Measurements from ENCODE around the gene LCNL1. TPM values are rescaled to one million over a fixed set of nuclear protein-coding genes. Genes with fewer than 3 reads are reported as not detected.

Gene LCNL1
- total and polyA plus RNA-seq, 2 of the 13 experiments (the other 11 are each of a cell fraction or from before 2014, with no cell fraction given), result not detected

- TF ChIP-seq ZNF12 (CRISPR knock-in tag; IDR thresholded peaks at IDR 0.05), result peak; percentile 35; the same call in 1 of the 2 replicates
- TF ChIP-seq SAP130 (CRISPR knock-in tag; IDR thresholded peaks at IDR 0.05; ENCODE audit: low read depth), result peak; percentile 62
- peak; percentile 56; the same call in 1 of the 2 replicates for TF ChIP-seq TRIM24 (CRISPR knock-in tag; IDR thresholded peaks at IDR 0.05)
- peak; percentile 10; the same call in 1 of the 2 replicates for TF ChIP-seq FOXA3 (CRISPR knock-in tag; IDR thresholded peaks at IDR 0.05)
- peak; percentile 11; the same call in 1 of the 2 replicates for TF ChIP-seq RXRA (CRISPR knock-in tag; IDR thresholded peaks at IDR 0.05)
- TF ChIP-seq ZFAT (CRISPR knock-in tag; conservative IDR thresholded peaks at IDR 0.05), result no peak
- peak; percentile 49 for TF ChIP-seq CEBPG (CRISPR knock-in tag; IDR thresholded peaks at IDR 0.05)
- TF ChIP-seq ZNF280D (CRISPR knock-in tag; IDR thresholded peaks at IDR 0.05), result peak; percentile 42; the same call in 1 of the 2 replicates
- peak; percentile 49; the same call in 1 of the 2 replicates for TF ChIP-seq SKIL (CRISPR knock-in tag; IDR thresholded peaks at IDR 0.05; ENCODE audit: borderline replicate concordance)
- no peak for TF ChIP-seq CCAR2 (optimal IDR thresholded peaks at IDR 0.05; ENCODE audit: low read depth, low read length)
- no peak for TF ChIP-seq TP53 (CRISPR knock-in tag; conservative IDR thresholded peaks at IDR 0.05)
- no peak for TF ChIP-seq ISX (CRISPR knock-in tag; conservative IDR thresholded peaks at IDR 0.05)
- no peak for TF ChIP-seq FOXA1 (IDR thresholded peaks at IDR 0.05)
- TF ChIP-seq FOXA1 (CRISPR knock-in tag; IDR thresholded peaks at IDR 0.05), result 0 out of 2 replicates have a peak, but pooled peaks have one; percentile 16
- TF ChIP-seq SRF (IDR thresholded peaks at IDR 0.05; ENCODE audit: low read depth, low read length), result no peak
- no peak for TF ChIP-seq IRF9 (CRISPR knock-in tag; IDR thresholded peaks at IDR 0.05; ENCODE audit: borderline replicate concordance)
- TF ChIP-seq KAT2B (IDR thresholded peaks at IDR 0.05; ENCODE audit: borderline replicate concordance, low read depth, low read length), result no peak
- no peak for TF ChIP-seq ZBTB42 (CRISPR knock-in tag; IDR thresholded peaks at IDR 0.05)
- no peak for TF ChIP-seq GMEB2 (CRISPR knock-in tag; IDR thresholded peaks at IDR 0.05; ENCODE audit: low read depth)
- TF ChIP-seq FOXP1 (IDR thresholded peaks at IDR 0.05), result no peak
- no peak for TF ChIP-seq FOXP1 (CRISPR knock-in tag; IDR thresholded peaks at IDR 0.05)
Observed at GRCh38 chr9:136990242-136990911, 7.6 kb downstream of the LCNL1 start (continued).
